NCI-H2227 (cell line): ENCODE results near the gene PRDM5.
"Not testable (repeated sequence)": the region's sequence is repeated elsewhere in the genome, so short reads cannot be mapped to it uniquely, and the experiment has no call there.

ENCODE experiments used
- DNase-seq: peaks from one replicate; lab custom pipeline; 2025; ENCODE audit not compliant: unreplicated experiment; lab: John Stamatoyannopoulos, UW

The PRDM5 gene

GRCh38 chr4:120664851-120665250, 257.7 kb downstream of the PRDM5 start:
- DNase-seq: no peak

- no peak for DNase-seq
Measured at GRCh38 chr4:120659616-120660170, 262.8 kb downstream of the PRDM5 start.

- DNase-seq: no peak
Measured at GRCh38 chr4:120658772-120659171, 263.8 kb downstream of the PRDM5 start.

- DNase-seq: no peak
Measured at GRCh38 chr4:120653804-120654573, 268.5 kb downstream of the PRDM5 start.

DNA sequence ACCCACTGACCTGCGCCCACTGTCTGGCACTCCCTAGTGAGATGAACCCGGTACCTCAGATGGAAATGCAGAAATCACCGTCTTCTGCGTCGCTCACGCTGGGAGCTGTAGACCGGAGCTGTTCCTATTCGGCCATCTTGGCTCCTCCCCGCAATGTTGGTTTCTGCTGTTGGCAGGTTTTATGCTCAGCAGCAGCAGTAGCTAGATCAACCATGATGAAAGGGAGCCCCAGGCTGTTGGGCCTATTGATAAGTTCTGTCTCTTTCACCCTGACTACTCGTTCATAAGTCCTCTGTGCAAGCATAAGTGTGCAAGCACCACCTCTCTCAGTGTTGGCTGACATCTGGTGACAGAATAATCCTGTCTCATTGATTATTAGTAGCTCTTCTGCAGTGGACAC, 274.2 kb downstream of the PRDM5 start:
- DNase-seq: not testable (repeated sequence)
